CMK (cell line): Measurements from ENCODE around the gene ADAMTS3.
"Not testable (repeated sequence)": the region's sequence is repeated elsewhere in the genome, so short reads cannot be mapped to it uniquely, and the experiment has no call there.

ENCODE experiments used
- DNase-seq: peaks from one replicate; pipeline ENCODE4 v3.0.0-alpha.2; 2010; ENCODE audit warnings: low read depth

ADAMTS3 gene

GRCh38 chr4:72552447-72552846, 16.6 kb downstream of the ADAMTS3 start:
- DNase-seq, result no peak

DNA sequence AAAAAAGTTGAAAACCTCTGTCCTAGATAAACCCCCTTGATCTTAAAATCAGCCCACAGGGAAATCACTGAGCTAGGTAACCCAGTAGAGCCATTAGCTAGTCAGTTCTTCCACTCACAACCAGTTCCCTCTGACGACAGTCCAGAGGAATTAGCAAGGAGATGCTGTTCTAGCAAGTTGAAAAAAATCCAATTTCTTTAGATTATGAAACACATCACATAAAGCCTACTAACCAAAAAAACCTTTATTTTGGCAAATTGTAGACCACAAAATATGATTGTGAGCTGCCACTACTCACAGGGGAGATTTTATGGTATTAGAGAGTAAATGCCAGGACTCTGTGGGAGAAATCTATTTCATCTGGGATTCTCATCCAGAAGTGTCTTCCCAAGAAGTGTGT, 22.6 kb downstream of the ADAMTS3 start:
- no peak for DNase-seq

GRCh38 chr4:72540694-72541093, 28.3 kb downstream of the ADAMTS3 start:
- not testable (repeated sequence) for DNase-seq

DNA sequence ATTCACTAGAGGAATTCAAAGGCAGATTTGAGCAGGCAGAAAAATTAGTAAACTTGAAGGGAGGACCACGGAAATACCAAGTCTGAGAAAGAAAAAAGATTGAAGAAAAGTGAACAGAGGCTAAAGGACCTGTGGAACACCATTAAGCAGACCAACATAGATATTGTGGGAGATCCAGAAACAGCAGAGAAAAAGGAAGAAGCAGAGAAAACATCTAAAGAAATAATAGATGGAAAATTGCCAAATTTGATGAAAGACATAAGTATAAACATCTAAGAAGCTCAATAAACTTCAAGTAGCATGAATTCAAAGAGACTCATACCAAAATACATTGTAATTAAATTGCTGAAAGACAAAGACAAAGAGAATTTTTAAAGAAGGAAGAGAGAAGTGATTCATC, 31.0 kb downstream of the ADAMTS3 start:
- no peak for DNase-seq

DNA sequence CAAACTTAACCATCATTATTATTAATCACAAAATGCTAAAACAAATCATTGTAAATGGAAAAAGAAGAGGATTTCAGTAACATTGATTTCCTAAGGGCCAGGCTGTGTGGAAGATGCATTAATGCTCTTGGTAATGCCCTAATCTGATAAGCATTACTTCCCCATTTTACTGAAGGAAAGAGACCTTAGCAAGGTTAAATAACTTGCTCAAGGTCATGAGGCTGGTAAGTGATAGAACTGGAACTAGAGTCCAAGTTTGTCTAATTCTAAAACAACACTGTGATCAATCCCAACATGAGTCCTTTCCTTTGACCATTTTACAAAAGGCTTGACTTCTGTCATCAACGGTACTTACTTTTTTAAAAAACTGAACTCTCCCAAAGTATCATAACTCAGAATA, 32.6 kb downstream of the ADAMTS3 start:
- DNase-seq, result no peak

- no peak for DNase-seq
These were observed 37.2 kb downstream of the ADAMTS3 start for GRCh38 chr4:72531768-72532290.

DNA sequence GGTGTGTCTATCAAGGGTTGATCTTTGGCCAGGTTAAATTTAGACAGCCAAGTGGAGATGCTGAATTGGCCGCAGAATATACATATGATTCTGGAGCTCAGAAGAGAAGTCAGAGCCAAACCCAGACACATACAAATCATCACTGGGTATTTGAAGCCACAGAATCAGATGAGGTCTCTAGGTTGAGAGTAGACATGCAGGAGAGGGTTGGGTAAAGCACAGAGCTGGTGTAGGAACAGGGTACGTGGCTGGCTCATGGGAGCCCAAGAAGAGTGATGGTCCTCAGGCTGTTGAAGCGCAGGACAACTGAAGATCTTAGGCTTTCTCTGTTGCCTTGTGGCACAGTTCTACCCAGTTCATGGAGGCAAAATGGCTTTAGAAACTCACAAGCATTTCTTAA, 37.7 kb downstream of the ADAMTS3 start:
- DNase-seq, result no peak

- DNase-seq, result no peak
These were observed 39.7 kb downstream of the ADAMTS3 start for GRCh38 chr4:72529148-72529822.

DNA sequence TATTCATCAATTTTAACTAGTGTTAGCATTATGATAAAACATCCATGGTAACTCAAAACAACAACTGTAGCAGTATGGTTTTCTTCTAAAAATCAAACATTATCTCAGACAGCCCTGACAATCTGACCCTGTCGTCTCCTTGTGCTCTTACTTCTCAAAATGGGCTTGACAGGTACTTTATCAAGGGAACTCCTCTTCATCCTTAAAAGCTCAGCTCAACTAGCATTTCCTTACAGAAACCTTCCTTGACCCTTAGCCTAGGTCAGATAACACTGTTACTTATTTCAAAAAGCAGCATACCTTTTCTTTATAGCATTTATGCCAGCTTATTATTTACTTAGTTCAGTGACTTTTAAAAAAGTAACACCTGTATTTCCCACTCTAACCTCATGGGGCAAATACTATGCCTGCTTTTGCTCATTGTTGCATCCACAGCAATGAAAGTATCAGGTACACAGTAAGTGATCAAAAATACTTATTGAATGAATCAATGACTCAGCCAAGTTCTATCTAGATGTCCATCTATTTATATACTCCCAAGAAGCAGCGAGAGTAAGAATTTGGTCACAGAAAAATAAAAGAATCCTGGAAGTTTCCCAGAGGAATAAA, 41.9 kb downstream of the ADAMTS3 start:
- DNase-seq, result no peak

GRCh38 chr4:72525938-72526337, 43.1 kb downstream of the ADAMTS3 start:
- DNase-seq, result no peak

DNA sequence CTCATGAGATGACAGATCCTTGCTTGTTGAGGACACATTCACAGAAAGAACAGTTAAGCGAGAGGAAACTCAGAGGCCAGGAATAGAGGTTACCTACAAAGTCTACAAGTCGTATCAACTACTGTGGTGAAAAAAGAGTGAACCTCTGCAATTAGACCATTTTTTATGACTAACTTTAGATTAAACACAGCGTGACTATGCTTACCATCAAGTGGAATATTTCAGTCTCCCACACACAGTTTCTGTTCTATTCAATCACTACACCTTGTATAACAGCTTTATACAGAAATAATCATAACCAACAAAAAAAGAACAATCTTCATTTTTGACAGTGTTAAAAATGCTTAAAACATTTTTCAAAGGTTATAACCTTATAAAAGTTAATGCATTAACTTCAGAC, 46.6 kb downstream of the ADAMTS3 start:
- DNase-seq, result no peak

GRCh38 chr4:72513227-72513626, 55.8 kb downstream of the ADAMTS3 start:
- peak; percentile 77 for DNase-seq

DNA sequence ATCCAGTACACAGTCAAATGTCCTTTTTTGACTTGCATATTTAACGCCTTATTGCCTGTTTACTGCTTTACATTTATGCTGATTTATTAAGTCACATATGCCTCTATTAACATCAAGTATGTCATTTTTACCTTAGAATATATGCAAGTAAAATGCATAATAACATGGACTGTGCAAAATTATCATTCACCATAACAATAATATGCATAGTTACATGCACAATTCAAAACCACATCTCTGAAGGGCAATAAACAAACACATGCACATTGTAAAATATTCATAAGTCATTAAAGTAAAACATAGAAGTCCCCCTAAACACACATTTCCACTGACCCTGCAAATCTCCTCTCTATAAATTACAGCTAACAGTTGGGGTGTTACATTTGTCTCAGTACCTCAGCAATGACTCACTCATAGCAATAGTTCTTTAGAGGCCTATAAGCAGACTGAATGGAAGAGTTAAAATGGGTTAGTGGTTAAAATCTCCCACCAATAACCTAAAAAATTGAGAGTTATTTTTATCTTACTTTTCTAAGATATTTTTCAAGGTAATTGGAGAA, 61.1 kb downstream of the ADAMTS3 start:
- DNase-seq, result no peak

- DNase-seq, result no peak
These were observed 61.9 kb downstream of the ADAMTS3 start for GRCh38 chr4:72507167-72507566.

- DNase-seq, result peak; percentile 30
These were observed 63.7 kb downstream of the ADAMTS3 start for GRCh38 chr4:72505314-72505744.

GRCh38 chr4:72500214-72500613, 68.8 kb downstream of the ADAMTS3 start:
- DNase-seq, result no peak

DNA sequence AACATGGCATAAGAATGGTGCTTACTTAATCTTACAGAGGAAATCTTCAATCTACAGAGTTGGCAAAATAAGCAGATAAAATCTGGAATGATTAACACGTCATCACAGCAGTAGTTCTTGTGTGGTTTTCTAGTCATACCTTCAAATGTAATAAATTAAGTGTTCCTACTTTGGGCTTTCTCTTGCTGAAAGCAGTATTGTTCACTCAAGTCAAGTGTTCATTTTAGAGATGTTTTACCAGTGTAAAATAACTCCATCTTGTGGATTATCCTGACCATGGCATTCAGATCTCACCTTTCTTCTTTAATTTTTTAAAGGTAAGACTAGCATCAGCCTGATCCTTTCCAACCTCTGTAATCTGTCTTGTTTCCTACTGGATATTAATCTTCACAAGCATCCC, 72.9 kb downstream of the ADAMTS3 start:
- no peak for DNase-seq

GRCh38 chr4:72494156-72494555, 74.9 kb downstream of the ADAMTS3 start:
- DNase-seq, result no peak

DNA sequence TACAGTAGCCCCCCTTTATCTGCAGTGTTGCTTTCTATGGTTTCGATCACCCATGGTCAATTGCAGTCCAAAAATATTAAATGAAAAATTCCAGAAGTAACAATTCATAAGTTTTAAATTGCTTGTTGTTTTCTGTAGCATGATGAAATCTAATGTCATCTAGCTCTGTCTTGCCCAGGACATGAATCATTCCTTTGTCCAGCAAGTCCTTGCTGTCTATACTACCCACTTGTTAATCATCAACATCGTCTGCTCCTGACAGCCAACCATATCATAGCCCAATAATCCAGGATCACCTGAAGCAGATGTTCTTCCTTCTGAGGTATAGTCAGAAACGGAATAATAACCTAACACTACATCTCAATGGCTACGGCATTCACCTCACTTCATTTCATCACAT, 79.8 kb downstream of the ADAMTS3 start:
- no peak for DNase-seq

DNA sequence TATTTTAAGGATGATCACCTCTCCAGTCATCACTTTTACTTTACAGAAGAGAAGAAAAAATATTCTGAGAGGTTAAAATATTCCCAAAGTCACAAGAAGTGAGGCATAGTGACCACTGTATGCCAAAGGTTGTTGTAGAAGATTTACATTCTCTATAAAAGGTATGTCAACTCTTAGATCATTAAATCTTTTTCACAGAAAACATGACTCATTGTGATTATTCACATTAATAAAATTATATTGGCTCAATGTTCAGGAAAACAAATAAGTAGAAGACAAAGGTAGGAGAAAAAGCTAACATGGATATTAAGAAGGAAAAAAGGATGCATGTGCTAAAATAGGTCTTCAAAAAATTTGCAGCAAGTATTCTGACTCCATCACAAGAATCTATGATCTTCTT, 82.0 kb downstream of the ADAMTS3 start:
- no peak for DNase-seq

DNA sequence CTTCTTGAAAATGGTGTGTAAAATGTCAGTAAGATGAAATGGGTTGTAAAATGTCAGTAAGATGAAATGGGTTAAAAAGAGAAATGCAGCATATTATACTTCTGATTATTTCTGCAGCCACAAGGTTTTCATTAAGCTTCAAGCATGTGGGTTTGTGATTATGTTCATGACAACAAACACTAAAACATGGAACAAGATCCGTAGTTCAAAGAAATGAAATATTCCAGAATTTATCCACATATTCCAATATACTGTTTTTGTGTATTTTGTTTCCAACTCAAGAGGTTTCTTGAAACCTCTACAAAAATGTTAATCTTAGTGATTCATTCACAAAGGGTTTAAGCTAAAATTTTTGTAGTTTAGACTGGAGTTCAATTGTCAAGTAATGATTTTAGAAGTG, 84.0 kb downstream of the ADAMTS3 start:
- no peak for DNase-seq

DNA sequence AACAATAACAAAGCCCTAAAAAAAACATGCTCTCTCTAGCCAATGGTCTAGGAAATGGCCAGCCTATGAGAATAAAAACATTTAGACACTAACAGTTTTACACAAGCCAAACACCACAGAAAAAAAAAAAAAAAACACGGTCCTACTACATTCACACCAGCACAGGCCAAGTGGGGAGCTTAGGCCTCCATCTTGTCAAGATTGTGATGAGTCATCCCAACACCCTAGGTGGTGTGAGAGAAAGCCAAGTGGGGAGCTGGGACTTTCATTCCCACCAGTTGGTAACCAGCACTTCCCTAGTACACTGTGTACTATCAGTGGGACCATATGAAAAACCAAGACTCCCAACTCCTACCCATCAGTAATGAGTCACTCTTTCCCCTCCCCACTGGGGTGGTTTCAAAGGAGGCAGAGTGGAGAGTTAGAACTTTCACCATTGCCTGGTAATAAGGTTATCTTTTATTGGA, 95.6 kb downstream of the ADAMTS3 start:
- peak; percentile 33 for DNase-seq

GRCh38 chr4:72471816-72472215, 97.2 kb downstream of the ADAMTS3 start:
- DNase-seq, result no peak
